HepG2 (cell line): ENCODE measurements around the gene ITGA2. TPM values are rescaled to one million over a fixed set of nuclear protein-coding genes. Genes with fewer than 3 reads are reported as not detected.

Source experiments
- DRAP1 ChIP-seq: IDR thresholded peaks from 2 replicates; pipeline ENCODE4 v1.6.1; 2016; ENCODE audit warnings: missing genetic modification reagents, missing compliant biosample characterization
- FOXO1 ChIP-seq: sonication (generic); formaldehyde crosslinking; IDR thresholded peaks from 2 replicates; pipeline ENCODE4 v1.4.0; 2020; ENCODE audit warnings: missing genetic modification reagents
- HDAC2 ChIP-seq: sonication (generic); formaldehyde crosslinking; IDR thresholded peaks from 2 replicates; pipeline ENCODE4 v1.4.0; 2020; ENCODE audit warnings: missing genetic modification reagents
- HMGXB3 ChIP-seq: sonication (generic); formaldehyde crosslinking; IDR thresholded peaks from 2 replicates; pipeline ENCODE4 v1.4.0; 2020; ENCODE audit warnings: missing genetic modification reagents, borderline replicate concordance
- KDM5A ChIP-seq: fragments of 200-600 bp; sonication (generic); IDR thresholded peaks from 2 replicates; pipeline ENCODE4 v1.7.0; 2018; ENCODE audit warnings: antibody characterized with exemption, mild to moderate bottlenecking, low read length, borderline replicate concordance
- KLF9 ChIP-seq: IDR thresholded peaks from 2 replicates; pipeline ENCODE4 v1.6.1; 2016; ENCODE audit warnings: low read depth
- LBX2 ChIP-seq: sonication (generic); formaldehyde crosslinking; IDR thresholded peaks from 2 replicates; pipeline ENCODE4 v1.5.0; 2020; ENCODE audit warnings: missing genetic modification reagents, mild to moderate bottlenecking, borderline replicate concordance
- MIER3 ChIP-seq: IDR thresholded peaks from 2 replicates; pipeline ENCODE4 v1.6.1; 2016; ENCODE audit warnings: missing compliant biosample characterization, borderline replicate concordance
- PBX2 ChIP-seq: IDR thresholded peaks from 2 replicates; pipeline ENCODE4 v1.6.1; 2016; ENCODE audit warnings: control low read depth
- SRSF1 ChIP-seq: fragments of 200-400 bp; formaldehyde crosslinking; optimal IDR thresholded peaks from 2 replicates; pipeline ENCODE3; 2017; ENCODE audit warnings: mild to moderate bottlenecking, low read depth, low read length, moderate library complexity
- SUZ12 ChIP-seq: fragments of 150-350 bp; IDR thresholded peaks from 2 replicates; pipeline ENCODE4 v1.6.1; 2014; ENCODE audit warnings: low read depth, low read length
- ZNF556 ChIP-seq: sonication (generic); formaldehyde crosslinking; IDR thresholded peaks from 2 replicates; pipeline ENCODE4 v1.4.0; 2020; ENCODE audit warnings: mild to moderate bottlenecking, missing genetic modification reagents, borderline replicate concordance
- ZNF558 ChIP-seq: sonication (generic); formaldehyde crosslinking; IDR thresholded peaks from 2 replicates; pipeline ENCODE4 v1.9.0; 2022; ENCODE audit warnings: mild to moderate bottlenecking, missing genetic modification reagents, borderline replicate concordance
- ZNF589 ChIP-seq: sonication (generic); formaldehyde crosslinking; conservative IDR thresholded peaks from 2 replicates; pipeline ENCODE4 v1.8.0; 2022; ENCODE audit warnings: mild to moderate bottlenecking, moderate library complexity, missing genetic modification reagents
- ZNF816 ChIP-seq: sonication (generic); formaldehyde crosslinking; IDR thresholded peaks from 2 replicates; pipeline ENCODE4 v1.8.0; 2022; ENCODE audit warnings: missing genetic modification reagents, mild to moderate bottlenecking, borderline replicate concordance
- polyA plus RNA-seq, 8 experiments: library from polyadenylated mRNA; depleted of rRNA in 3 of 8; stranded (reverse) in 7 of 8; unstranded in 1 of 8; fragments of >200 nt; fragmentation: Illumina TruSeq in 4 of 8; extraction: Trizol in 4 of 8; gene quantifications; 2 replicates each; pipeline versions ENCODE4 v1.2.1 to v1.2.3, GENCODE V29; 2011 to 2016; ENCODE audit warnings: low read depth in 4 of 8, missing spikeins in 1 of 8, mixed read lengths in 1 of 8; ENCODE audit not compliant: insufficient read depth in 1 of 8
- total RNA-seq, 5 experiments: library from RNA; depleted of rRNA; stranded (reverse); fragments of >200 nt; fragmentation: Illumina TruSeq; extraction: Trizol; gene quantifications; 2 replicates each; pipeline ENCODE4 v1.2.3, GENCODE V29; 2016; ENCODE audit warnings: low read depth in 1 of 5
- TF ChIP-seq, protein P1 (sequence below): sonication (generic); formaldehyde crosslinking; IDR thresholded peaks from 2 replicates; pipeline ENCODE4 v1.8.1; 2022; ENCODE audit warnings: low read depth, mild to moderate bottlenecking, missing genetic modification reagents
- TF ChIP-seq, protein P2 (sequence below): sonication (generic); formaldehyde crosslinking; conservative IDR thresholded peaks from 2 replicates; pipeline ENCODE4 v1.8.0; 2022; ENCODE audit warnings: low read depth, missing genetic modification reagents

The ITGA2 gene
- total and polyA plus RNA-seq, 2 of the 13 experiments (the other 11 are each of a cell fraction or from before 2014, with no cell fraction given) = 15.8 to 58.3 TPM

- TF ChIP-seq, protein P1, sequence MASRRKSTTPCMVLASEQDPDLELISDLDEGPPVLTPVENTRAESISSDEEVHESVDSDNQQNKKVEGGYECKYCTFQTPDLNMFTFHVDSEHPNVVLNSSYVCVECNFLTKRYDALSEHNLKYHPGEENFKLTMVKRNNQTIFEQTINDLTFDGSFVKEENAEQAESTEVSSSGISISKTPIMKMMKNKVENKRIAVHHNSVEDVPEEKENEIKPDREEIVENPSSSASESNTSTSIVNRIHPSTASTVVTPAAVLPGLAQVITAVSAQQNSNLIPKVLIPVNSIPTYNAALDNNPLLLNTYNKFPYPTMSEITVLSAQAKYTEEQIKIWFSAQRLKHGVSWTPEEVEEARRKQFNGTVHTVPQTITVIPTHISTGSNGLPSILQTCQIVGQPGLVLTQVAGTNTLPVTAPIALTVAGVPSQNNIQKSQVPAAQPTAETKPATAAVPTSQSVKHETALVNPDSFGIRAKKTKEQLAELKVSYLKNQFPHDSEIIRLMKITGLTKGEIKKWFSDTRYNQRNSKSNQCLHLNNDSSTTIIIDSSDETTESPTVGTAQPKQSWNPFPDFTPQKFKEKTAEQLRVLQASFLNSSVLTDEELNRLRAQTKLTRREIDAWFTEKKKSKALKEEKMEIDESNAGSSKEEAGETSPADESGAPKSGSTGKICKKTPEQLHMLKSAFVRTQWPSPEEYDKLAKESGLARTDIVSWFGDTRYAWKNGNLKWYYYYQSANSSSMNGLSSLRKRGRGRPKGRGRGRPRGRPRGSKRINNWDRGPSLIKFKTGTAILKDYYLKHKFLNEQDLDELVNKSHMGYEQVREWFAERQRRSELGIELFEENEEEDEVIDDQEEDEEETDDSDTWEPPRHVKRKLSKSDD (CRISPR knock-in tag) = no peak
- no peak for TF ChIP-seq ZNF558
- TF ChIP-seq HDAC2 (CRISPR knock-in tag) = peak; percentile 46; the same call in 1 of the 2 replicates
- TF ChIP-seq LBX2 = no peak
- no peak for TF ChIP-seq SRSF1
- no peak for TF ChIP-seq PBX2 (CRISPR knock-in tag)
- no peak for TF ChIP-seq ZNF816 (CRISPR knock-in tag)
- TF ChIP-seq HMGXB3 (CRISPR knock-in tag) = no peak
- TF ChIP-seq ZNF589 = no peak
- TF ChIP-seq ZNF556 (CRISPR knock-in tag) = no peak
- TF ChIP-seq, protein P2, sequence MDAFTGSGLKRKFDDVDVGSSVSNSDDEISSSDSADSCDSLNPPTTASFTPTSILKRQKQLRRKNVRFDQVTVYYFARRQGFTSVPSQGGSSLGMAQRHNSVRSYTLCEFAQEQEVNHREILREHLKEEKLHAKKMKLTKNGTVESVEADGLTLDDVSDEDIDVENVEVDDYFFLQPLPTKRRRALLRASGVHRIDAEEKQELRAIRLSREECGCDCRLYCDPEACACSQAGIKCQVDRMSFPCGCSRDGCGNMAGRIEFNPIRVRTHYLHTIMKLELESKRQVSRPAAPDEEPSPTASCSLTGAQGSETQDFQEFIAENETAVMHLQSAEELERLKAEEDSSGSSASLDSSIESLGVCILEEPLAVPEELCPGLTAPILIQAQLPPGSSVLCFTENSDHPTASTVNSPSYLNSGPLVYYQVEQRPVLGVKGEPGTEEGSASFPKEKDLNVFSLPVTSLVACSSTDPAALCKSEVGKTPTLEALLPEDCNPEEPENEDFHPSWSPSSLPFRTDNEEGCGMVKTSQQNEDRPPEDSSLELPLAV (CRISPR knock-in tag) = no peak
- no peak for TF ChIP-seq FOXO1 (CRISPR knock-in tag)
- TF ChIP-seq DRAP1 (CRISPR knock-in tag) = peak; percentile 75
- TF ChIP-seq KLF9 (CRISPR knock-in tag) = no peak
- TF ChIP-seq KDM5A = no peak
- TF ChIP-seq MIER3 (CRISPR knock-in tag) = no peak
- TF ChIP-seq SUZ12 = no peak
Observed at GRCh38 chr5:52956915-52957747, 32.0 kb upstream of the ITGA2 start (continued).
